H1 (cell line): ENCODE measurements around the gene CXADR. TPM values are rescaled to one million over a fixed set of nuclear protein-coding genes. Genes with fewer than 3 reads are reported as not detected.

Experiments used
- BCL11A ChIP-seq, 2 experiments: IDR thresholded peaks; one replicate each; pipeline ENCODE4 v1.6.1; 2011; ENCODE audit warnings: low read depth in 2 of 2, low read length in 2 of 2, mild to moderate bottlenecking in 2 of 2
- SRF ChIP-seq: IDR thresholded peaks from 2 replicates; pipeline ENCODE4 v1.6.1; 2011; ENCODE audit warnings: mild to moderate bottlenecking, low read depth, low read length, moderate library complexity
- polyA plus RNA-seq, 7 experiments: library from polyadenylated mRNA; depleted of rRNA in 3 of 7; stranded (reverse) in 5 of 7; unstranded in 2 of 7; fragments of >200 nt in 5 of 7; fragments of 200-250 nt in 2 of 7; gene quantifications; 1 replicate in 5 of 7; 2 replicates in 1 of 7; 4 replicates in 1 of 7; pipeline versions ENCODE4 v1.2.1 to v1.2.3, GENCODE V29; 2011 to 2013; ENCODE audit warnings: missing spikeins in 2 of 7, mixed read lengths in 2 of 7
- total RNA-seq: library from RNA; stranded (reverse); fragmentation: NEBNext Ultra II Directional; extraction: Animal tissue kit (Norgen Biotek cat#: 25700); gene quantifications from 2 replicates; pipeline ENCODE4 v1.2.1, GENCODE V29; 2021
- TF ChIP-seq, protein P1 (sequence below), 3 experiments: IDR thresholded peaks; 1 replicate in 2 of 3; 2 replicates in 1 of 3; pipeline versions ENCODE4 v1.5.1 to v1.6.1; 2011; ENCODE audit warnings: low read length in 3 of 3, mild to moderate bottlenecking in 3 of 3, inconsistent platforms in 2 of 3, low read depth in 1 of 3, moderate library complexity in 1 of 3; ENCODE audit not compliant: insufficient read depth in 1 of 3; ENCODE audit errors: control extremely low read depth in 1 of 3

Gene CXADR
- total and polyA plus RNA-seq, 2 of the 8 experiments (the other 6 are each of a cell fraction or from before 2014, with no cell fraction given), result 45.6 to 145 TPM

DNA sequence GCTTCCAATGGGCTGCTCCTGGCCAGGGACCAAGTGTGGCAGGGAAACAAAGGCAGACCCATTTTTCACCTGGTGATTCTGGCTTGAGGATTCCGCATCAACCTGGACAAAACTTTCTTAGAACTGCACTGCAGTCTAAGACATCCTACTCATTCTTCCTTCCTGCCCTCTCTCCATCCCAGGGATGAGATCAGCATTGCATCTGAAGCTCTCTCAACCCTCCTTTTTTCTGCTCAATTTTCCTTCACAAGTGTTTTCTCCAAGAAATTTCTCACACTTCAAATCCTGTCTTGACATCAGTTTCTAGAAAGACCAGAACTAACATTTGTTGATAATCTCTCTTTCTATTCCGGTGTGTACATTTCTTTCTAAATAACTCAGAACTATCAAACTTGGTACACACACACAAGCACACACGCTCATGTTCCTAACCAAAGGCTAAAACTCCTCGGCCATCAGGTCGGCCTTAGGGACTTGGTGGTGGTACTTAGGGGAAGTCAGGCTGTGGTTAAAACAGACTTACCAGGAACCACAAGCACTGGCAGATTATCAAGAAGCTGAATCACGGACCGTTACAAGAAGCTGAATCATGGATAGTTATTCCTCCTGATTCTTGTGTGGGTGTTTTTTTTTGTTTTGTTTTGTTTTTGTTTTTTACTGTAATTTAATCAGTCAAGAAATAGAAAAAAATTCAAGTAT, 21.0 kb upstream of the CXADR start (continued):
- TF ChIP-seq SRF (no peak), BCL11A (IDR thresholded peaks at IDR 0.05; ENCODE audit: low read depth in 2 of 2, low read length in 2 of 2) (no peak)
- TF ChIP-seq, protein P1, sequence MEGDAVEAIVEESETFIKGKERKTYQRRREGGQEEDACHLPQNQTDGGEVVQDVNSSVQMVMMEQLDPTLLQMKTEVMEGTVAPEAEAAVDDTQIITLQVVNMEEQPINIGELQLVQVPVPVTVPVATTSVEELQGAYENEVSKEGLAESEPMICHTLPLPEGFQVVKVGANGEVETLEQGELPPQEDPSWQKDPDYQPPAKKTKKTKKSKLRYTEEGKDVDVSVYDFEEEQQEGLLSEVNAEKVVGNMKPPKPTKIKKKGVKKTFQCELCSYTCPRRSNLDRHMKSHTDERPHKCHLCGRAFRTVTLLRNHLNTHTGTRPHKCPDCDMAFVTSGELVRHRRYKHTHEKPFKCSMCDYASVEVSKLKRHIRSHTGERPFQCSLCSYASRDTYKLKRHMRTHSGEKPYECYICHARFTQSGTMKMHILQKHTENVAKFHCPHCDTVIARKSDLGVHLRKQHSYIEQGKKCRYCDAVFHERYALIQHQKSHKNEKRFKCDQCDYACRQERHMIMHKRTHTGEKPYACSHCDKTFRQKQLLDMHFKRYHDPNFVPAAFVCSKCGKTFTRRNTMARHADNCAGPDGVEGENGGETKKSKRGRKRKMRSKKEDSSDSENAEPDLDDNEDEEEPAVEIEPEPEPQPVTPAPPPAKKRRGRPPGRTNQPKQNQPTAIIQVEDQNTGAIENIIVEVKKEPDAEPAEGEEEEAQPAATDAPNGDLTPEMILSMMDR (IDR thresholded peaks at IDR 0.05; ENCODE audit: control extremely low read depth in 1 of 3, insufficient read depth in 1 of 3, low read depth in 1 of 3, low read length in 3 of 3), result no peak
